Measurements from ENCODE around the gene DLGAP3.
A peak's percentile ranks its signal among the peaks of the same experiment; 100 is the strongest.

DLGAP3 gene

DNA sequence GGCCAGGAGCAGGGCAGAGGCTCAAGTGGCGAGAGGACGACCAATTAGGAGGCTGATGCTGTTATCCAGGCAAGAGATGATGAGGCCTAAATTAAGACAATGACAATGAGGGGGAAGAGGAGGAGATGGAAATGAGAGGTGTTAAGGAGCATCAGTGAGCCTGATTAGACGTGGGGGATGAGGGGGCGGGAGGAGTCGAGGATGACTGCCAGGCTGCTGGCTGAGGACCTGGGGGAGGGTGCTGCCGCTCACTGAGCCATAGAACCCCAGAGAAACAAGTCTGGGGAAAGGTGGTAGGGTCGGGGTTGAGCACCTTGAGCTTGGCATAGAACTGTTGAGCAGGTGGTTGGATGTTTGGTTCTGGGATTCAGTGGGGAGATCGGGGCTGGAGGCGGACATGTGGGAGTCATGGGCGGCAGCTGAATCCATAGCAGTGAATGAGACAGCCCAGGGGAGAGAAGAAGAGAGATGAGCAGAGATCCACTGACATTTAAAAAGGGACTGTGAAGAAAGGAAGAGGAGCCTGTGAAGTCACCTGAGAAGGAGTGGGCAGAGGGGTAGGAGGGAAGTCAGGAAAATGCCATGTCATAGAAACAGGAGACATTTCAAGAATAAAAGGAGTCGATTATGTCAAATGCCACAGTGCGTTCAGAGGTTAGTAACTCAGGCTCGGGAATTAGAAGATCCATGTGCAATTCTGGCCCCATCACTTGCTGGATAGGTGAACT lies 28.5 kb downstream of the DLGAP3 start:
- Histone ChIP-seq H3K9me3 (replicated peaks; ENCODE audit: low read length) (no peaks in the 10 kb centered on the region), H3K4me3 (ENCODE audit: low read length) (no peak overlapping the region), H3K4me2 (ENCODE audit: low read length) (no peak overlapping the region), H3K36me3 (ENCODE audit: insufficient read depth, low read length) (no peaks in the 10 kb centered on the region), H3K9ac (ENCODE audit: low read depth, low read length) (no peak overlapping the region), H3K27me3 (ENCODE audit: control insufficient read depth, insufficient read depth, low read length) (peaks cover 16% of the 10 kb centered on the region), H3K4me1 (ENCODE audit: control insufficient read depth, insufficient read depth, low read length) (no peaks in the 10 kb centered on the region)

GRCh38 chr1:34899906-34900305 lies 29.5 kb downstream of the DLGAP3 start:
- no peaks in the 10 kb centered on the region for H3K4me1 ChIP-seq (ENCODE audit: control insufficient read depth, insufficient read depth, low read length)
- H3K9me3 ChIP-seq (replicated peaks; ENCODE audit: low read length), result no peaks in the 10 kb centered on the region
- no peak overlapping the region for H3K9ac ChIP-seq (ENCODE audit: low read depth, low read length)
- H3K4me2 ChIP-seq (ENCODE audit: low read length), result no peak overlapping the region
- H3K4me3 ChIP-seq (ENCODE audit: low read length), result no peak overlapping the region
- peaks cover 16% of the 10 kb centered on the region for H3K27me3 ChIP-seq (ENCODE audit: control insufficient read depth, insufficient read depth, low read length)
- H3K36me3 ChIP-seq (ENCODE audit: insufficient read depth, low read length), result no peaks in the 10 kb centered on the region

- H3K9me3 ChIP-seq (replicated peaks; ENCODE audit: low read length), result no peaks in the 10 kb centered on the region
- H3K36me3 ChIP-seq (ENCODE audit: insufficient read depth, low read length), result no peaks in the 10 kb centered on the region
- H3K27me3 ChIP-seq (ENCODE audit: control insufficient read depth, insufficient read depth, low read length), result peaks cover 16% of the 10 kb centered on the region
- no peaks in the 10 kb centered on the region for H3K4me1 ChIP-seq (ENCODE audit: control insufficient read depth, insufficient read depth, low read length)
- H3K9ac ChIP-seq (ENCODE audit: low read depth, low read length), result no peak overlapping the region
- no peak overlapping the region for H3K4me2 ChIP-seq (ENCODE audit: low read length)
- no peak overlapping the region for H3K4me3 ChIP-seq (ENCODE audit: low read length)
Observed at GRCh38 chr1:34899471-34899870, 30.0 kb downstream of the DLGAP3 start.

DNA sequence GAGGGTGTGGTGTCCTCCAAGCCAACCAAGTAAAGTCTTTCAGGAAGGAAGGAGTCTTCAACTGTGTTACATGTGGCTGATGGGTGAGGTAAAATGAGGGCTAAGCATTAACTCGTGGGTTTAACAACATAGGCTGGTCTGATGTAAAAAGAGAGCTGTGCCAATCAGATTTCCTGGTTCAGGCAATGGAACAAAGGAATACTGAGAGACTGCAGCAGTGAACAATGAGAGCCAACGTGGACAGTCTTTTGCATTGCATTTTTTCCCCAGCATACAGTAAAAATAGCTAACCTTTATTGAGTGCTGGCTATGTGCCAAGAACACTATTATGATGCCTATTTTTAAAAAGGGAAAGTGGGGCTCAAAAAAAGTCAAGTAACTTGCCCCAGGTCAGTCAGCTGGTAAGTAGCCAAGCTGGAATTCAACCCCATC lies 31.1 kb downstream of the DLGAP3 start:
- H3K9me3 ChIP-seq (replicated peaks; ENCODE audit: low read length), result no peaks in the 10 kb centered on the region
- H3K36me3 ChIP-seq (ENCODE audit: insufficient read depth, low read length), result no peaks in the 10 kb centered on the region
- H3K27me3 ChIP-seq (ENCODE audit: control insufficient read depth, insufficient read depth, low read length), result peaks cover 15% of the 10 kb centered on the region
- H3K4me3 ChIP-seq (ENCODE audit: low read length), result no peak overlapping the region
- H3K9ac ChIP-seq (ENCODE audit: low read depth, low read length), result no peak overlapping the region
- H3K4me1 ChIP-seq (ENCODE audit: control insufficient read depth, insufficient read depth, low read length), result no peaks in the 10 kb centered on the region
- no peak overlapping the region for H3K4me2 ChIP-seq (ENCODE audit: low read length)

DNA sequence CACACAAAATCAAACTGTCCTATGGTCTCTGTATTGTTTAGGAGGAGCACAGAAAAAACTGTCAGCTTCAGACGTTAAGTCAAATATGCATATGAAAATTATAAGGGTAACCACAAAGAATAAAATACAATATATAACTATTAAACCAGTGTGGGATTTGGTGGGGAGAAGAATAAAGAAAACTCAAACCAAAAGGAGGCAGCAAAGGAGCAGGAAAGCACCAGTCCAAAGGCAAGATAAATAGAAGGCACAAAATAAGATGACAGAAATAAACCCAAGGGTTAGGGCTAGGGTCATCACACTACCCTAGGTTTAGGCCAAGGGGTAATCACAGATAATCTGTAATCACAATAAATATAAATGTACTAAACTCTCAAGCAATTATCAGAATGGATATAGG lies 32.8 kb downstream of the DLGAP3 start:
- peaks cover 2% of the 10 kb centered on the region for H3K27me3 ChIP-seq (ENCODE audit: control insufficient read depth, insufficient read depth, low read length)
- H3K4me2 ChIP-seq (ENCODE audit: low read length), result no peak overlapping the region
- no peaks in the 10 kb centered on the region for H3K9me3 ChIP-seq (replicated peaks; ENCODE audit: low read length)
- no peak overlapping the region for H3K4me3 ChIP-seq (ENCODE audit: low read length)
- no peaks in the 10 kb centered on the region for H3K4me1 ChIP-seq (ENCODE audit: control insufficient read depth, insufficient read depth, low read length)
- no peaks in the 10 kb centered on the region for H3K36me3 ChIP-seq (ENCODE audit: insufficient read depth, low read length)
- H3K9ac ChIP-seq (ENCODE audit: low read depth, low read length), result no peak overlapping the region

DNA sequence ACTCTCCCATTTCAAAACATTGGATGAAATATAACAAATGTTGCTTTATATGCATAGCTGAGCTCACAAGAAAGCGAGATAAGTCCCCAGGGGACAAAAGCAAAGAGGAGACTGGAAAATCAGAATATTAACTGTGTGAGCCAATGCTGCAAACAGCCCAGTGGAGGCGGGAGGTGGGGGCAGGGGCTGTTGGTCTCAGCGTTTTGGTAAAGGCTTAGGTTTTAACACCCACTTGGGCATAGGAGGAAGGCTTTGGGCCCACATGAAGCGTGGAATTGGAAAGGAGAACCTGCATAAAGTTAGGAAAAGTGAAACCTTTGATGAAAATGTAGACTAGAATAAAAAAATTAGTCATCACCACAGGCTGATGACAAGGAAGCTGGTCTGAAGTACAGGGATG lies 39.7 kb downstream of the DLGAP3 start:
- Histone ChIP-seq H3K36me3 (ENCODE audit: insufficient read depth, low read length) (no peaks in the 10 kb centered on the region), H3K4me2 (ENCODE audit: low read length) (no peak overlapping the region), H3K27me3 (ENCODE audit: control insufficient read depth, insufficient read depth, low read length) (peaks cover 50% of the 10 kb centered on the region), H3K4me3 (ENCODE audit: low read length) (no peak overlapping the region), H3K4me1 (ENCODE audit: control insufficient read depth, insufficient read depth, low read length) (peaks cover 4% of the 10 kb centered on the region), H3K9ac (ENCODE audit: low read depth, low read length) (no peak overlapping the region), H3K9me3 (replicated peaks; ENCODE audit: low read length) (no peaks in the 10 kb centered on the region)

DNA sequence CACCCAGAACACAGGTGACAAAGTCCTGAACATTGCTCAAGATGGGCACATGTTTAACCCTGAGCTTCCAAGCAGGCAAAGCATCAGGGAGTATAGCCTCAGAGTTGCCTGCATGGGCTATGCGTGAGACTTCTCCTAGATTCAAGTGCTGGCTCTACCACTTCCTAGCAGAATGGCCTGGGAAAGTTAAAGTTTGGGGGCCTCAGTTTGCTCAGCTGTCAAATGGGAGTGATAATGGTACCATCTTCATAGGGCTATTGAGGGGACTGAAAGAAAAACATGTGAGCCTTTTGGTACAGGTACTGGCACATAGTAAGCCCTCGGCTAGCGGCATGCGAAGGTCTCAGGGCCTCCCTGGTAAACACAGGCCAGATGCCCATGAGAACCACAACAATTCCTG lies 41.9 kb downstream of the DLGAP3 start:
- Histone ChIP-seq H3K9me3 (replicated peaks; ENCODE audit: low read length) (no peaks in the 10 kb centered on the region), H3K9ac (ENCODE audit: low read depth, low read length) (no peak overlapping the region), H3K4me2 (ENCODE audit: low read length) (no peak overlapping the region), H3K36me3 (ENCODE audit: insufficient read depth, low read length) (no peaks in the 10 kb centered on the region), H3K27me3 (ENCODE audit: control insufficient read depth, insufficient read depth, low read length) (peaks cover 60% of the 10 kb centered on the region), H3K4me3 (ENCODE audit: low read length) (no peak overlapping the region), H3K4me1 (ENCODE audit: control insufficient read depth, insufficient read depth, low read length) (peaks cover 4% of the 10 kb centered on the region)

GRCh38 chr1:34885405-34886247 lies 43.8 kb downstream of the DLGAP3 start:
- Histone ChIP-seq H3K36me3 (ENCODE audit: insufficient read depth, low read length) (no peaks in the 10 kb centered on the region), H3K9me3 (replicated peaks; ENCODE audit: low read length) (no peaks in the 10 kb centered on the region), H3K27me3 (ENCODE audit: control insufficient read depth, insufficient read depth, low read length) (peaks cover 61% of the 10 kb centered on the region), H3K9ac (ENCODE audit: low read depth, low read length) (no peak overlapping the region), H3K4me1 (ENCODE audit: control insufficient read depth, insufficient read depth, low read length) (peaks cover 4% of the 10 kb centered on the region), H3K4me2 (ENCODE audit: low read length) (peak overlapping the region; percentile 72), H3K4me3 (ENCODE audit: low read length) (peak overlapping the region; percentile 59)

DNA sequence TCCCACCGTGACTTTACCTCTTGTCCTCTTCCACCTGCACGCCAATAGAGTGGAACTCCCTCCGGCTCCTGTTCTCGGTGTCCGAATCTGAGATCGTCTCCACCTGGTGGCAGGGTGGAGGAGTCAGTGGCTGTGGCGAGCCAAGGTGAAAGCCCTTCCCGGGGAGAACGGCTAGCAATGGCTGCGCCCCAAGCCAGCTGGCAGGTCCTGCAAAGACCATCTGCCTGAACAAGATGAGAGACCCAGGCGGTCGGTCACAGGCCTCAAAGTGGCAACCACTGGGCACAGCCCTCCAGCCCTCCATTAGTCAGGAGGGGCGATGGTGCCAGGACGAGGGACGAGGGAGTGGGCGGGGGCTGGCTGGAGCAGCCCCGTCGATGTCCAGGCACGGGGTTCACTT lies 44.5 kb downstream of the DLGAP3 start:
- Histone ChIP-seq H3K4me3 (ENCODE audit: low read length) (no peak overlapping the region), H3K9ac (ENCODE audit: low read depth, low read length) (no peak overlapping the region), H3K4me2 (ENCODE audit: low read length) (peak overlapping the region; percentile 72), H3K27me3 (ENCODE audit: control insufficient read depth, insufficient read depth, low read length) (peaks cover 56% of the 10 kb centered on the region), H3K36me3 (ENCODE audit: insufficient read depth, low read length) (no peaks in the 10 kb centered on the region), H3K9me3 (replicated peaks; ENCODE audit: low read length) (no peaks in the 10 kb centered on the region), H3K4me1 (ENCODE audit: control insufficient read depth, insufficient read depth, low read length) (peaks cover 4% of the 10 kb centered on the region)

DNA sequence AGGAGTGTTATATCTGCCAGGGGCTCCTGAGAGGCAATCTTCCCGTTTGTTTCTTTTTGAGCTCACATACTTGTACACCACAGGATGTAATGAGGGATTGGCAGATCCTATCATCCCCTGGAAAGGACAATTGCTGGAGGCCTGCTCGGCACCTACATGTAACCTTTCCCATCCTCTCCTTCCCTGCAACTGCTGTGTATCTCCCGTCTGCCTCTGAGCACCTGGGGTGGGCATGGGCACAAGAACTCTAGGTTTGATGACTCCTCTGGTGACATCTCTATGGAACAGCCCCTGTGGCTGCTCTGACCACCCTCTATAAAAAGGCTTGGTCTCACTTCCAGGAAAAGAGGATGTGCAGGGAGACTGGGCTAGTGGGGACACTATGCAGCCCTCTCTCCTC lies 44.9 kb downstream of the DLGAP3 start:
- H3K4me2 ChIP-seq (ENCODE audit: low read length), result no peak overlapping the region
- H3K36me3 ChIP-seq (ENCODE audit: insufficient read depth, low read length), result no peaks in the 10 kb centered on the region
- peaks cover 55% of the 10 kb centered on the region for H3K27me3 ChIP-seq (ENCODE audit: control insufficient read depth, insufficient read depth, low read length)
- H3K9me3 ChIP-seq (replicated peaks; ENCODE audit: low read length), result no peaks in the 10 kb centered on the region
- H3K4me3 ChIP-seq (ENCODE audit: low read length), result no peak overlapping the region
- H3K9ac ChIP-seq (ENCODE audit: low read depth, low read length), result no peak overlapping the region
- peaks cover 4% of the 10 kb centered on the region for H3K4me1 ChIP-seq (ENCODE audit: control insufficient read depth, insufficient read depth, low read length)

DNA sequence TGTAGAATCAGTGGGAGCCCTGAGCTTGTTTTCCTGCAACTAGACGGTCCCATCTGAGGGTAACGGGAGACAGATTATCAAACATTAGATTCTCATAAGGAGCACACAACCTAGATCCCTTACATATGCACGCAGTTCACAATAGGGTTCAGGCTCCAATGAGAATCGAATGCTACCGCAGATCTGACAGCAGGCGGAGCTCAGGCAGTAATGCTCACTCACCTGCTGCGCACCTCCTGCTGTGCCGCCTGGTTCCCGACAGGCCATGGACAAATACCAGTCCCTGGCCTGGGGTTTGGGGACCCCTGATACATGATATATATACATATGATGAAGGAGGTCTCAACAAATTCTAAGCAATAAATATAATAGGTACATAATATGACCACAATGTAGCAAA lies 50.2 kb downstream of the DLGAP3 start:
- peaks cover 54% of the 10 kb centered on the region for H3K27me3 ChIP-seq (ENCODE audit: control insufficient read depth, insufficient read depth, low read length)
- no peaks in the 10 kb centered on the region for H3K36me3 ChIP-seq (ENCODE audit: insufficient read depth, low read length)
- H3K4me2 ChIP-seq (ENCODE audit: low read length), result no peak overlapping the region
- H3K4me1 ChIP-seq (ENCODE audit: control insufficient read depth, insufficient read depth, low read length), result no peaks in the 10 kb centered on the region
- H3K9ac ChIP-seq (ENCODE audit: low read depth, low read length), result no peak overlapping the region
- H3K9me3 ChIP-seq (replicated peaks; ENCODE audit: low read length), result no peaks in the 10 kb centered on the region
- no peak overlapping the region for H3K4me3 ChIP-seq (ENCODE audit: low read length)

Measured in skeletal muscle satellite cell (primary cell).